Measurements from ENCODE around the gene NAA50.

DNA sequence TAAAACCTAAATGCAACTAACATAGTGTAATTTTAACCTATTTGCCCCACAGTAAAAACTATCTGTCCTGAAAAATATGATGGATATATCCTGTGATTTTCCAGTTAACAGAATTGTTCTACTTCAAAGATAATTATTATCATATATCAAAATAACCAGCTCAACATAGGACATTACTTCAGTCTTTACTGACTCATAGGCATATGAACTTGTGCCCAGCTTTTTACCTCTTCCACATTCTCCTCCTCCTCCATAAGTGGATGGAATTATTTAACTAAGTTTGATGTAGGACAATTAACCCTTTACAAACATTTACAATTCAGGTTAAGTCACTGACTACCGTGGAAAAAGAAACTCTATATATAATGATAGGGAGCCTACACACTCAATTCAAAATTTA, 26.8 kb downstream of the NAA50 start:
- TF ChIP-seq, protein P1, sequence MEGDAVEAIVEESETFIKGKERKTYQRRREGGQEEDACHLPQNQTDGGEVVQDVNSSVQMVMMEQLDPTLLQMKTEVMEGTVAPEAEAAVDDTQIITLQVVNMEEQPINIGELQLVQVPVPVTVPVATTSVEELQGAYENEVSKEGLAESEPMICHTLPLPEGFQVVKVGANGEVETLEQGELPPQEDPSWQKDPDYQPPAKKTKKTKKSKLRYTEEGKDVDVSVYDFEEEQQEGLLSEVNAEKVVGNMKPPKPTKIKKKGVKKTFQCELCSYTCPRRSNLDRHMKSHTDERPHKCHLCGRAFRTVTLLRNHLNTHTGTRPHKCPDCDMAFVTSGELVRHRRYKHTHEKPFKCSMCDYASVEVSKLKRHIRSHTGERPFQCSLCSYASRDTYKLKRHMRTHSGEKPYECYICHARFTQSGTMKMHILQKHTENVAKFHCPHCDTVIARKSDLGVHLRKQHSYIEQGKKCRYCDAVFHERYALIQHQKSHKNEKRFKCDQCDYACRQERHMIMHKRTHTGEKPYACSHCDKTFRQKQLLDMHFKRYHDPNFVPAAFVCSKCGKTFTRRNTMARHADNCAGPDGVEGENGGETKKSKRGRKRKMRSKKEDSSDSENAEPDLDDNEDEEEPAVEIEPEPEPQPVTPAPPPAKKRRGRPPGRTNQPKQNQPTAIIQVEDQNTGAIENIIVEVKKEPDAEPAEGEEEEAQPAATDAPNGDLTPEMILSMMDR (conservative IDR thresholded peaks at IDR 0.05; ENCODE audit: low read depth, low read length), result no peak
- TF ChIP-seq EZH2 (IDR thresholded peaks at IDR 0.05; ENCODE audit: low read length, unreplicated experiment) (no peak), EZH2phosphoT487 (IDR thresholded peaks at IDR 0.05; ENCODE audit: borderline replicate concordance, low read length) (no peak)
